Measurements from ENCODE around the gene CASZ1.

CASZ1 gene

DNA sequence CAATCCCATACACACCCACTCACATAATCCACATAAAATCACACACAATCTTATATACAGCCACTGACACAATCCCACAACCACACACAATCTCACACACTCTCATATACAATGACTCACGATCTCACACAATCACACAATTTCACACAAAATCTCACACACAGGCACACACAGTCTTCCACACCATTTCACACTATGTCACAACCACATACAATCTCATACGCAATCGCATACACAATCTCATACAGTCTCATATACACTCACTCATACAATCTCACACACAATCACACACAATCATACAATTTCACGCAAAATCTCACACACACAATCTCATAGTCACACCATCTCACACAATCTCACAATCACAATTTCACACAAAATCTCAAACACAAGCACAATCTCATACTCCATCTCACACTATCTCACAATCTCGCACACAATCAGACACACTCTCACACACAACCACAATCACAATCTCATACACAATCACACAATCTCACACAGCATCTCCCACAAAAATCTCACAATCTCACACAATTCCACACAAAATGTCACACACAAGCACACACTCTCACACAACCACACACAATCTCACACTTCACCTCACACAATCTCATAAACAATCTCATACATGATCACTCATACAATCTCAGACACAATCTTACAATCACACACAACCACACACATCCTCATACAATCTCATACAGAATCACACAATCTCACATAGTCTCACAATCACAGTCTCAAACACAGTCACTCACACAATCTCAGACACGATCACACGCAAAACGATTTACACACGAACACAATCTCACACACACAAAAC is 18.5 kb downstream of the CASZ1 start:
- no peak for DNase-seq (ENCODE audit: low read depth, low spot score)
- H3K27ac ChIP-seq, result peak overlapping the region; percentile 78

DNA sequence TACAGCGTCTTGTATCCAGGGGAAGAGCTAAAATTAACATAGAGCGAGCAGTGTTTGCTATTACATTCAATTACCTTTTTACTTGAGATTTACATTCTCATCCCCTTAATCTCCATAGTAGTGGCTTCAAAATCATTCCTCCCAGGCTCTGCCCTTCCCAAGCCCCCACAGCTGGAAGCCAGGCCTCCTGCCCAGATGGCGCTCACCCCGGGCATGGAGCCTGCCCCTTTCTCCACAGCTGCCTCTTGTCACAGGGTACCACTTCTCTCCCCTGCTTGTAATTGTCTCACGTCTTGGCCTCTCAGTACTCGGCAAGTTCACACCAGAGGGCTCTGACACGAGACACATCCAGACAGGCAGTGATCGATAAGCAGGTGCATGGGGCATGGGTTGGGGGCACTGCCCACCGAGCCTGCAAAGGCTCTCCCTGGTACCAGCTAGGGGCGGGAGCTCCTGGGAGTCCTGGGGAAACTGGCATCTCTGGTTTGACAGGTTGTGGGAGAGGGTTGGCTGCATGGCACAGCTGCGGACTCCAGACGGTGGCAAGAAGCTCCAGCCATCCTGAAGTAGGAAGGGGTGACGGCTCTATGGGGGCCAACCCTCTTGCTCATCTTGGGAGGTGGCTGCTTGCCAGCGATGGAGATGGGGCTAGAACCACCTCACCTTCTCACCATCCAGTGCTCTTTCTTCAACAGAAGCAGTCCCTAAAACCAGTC is 20.1 kb downstream of the CASZ1 start:
- H3K27ac ChIP-seq, result no peak overlapping the region
- DNase-seq (ENCODE audit: low read depth, low spot score), result no peak

DNA sequence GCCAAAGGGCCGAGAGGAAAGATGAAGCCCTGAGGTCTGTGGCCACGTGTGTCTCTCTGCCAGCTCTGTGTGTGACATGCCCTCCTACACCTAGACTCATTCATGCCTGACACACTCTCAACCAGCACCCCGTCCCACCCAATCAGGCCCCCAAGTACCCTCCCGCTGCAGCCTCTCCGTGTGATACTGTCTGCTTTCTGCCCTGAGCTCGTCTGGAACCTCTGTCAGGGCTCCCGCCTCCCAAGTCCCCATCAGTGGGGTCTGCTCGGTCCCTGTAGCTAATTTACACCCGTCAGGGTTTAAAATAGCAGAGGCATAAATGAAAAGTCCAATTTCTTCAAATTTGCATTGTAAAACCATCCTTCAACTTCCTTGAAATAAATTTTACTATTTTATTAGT is 20.7 kb downstream of the CASZ1 start:
- no peak overlapping the region for H3K27ac ChIP-seq
- no peak for DNase-seq (ENCODE audit: low read depth, low spot score)

DNA sequence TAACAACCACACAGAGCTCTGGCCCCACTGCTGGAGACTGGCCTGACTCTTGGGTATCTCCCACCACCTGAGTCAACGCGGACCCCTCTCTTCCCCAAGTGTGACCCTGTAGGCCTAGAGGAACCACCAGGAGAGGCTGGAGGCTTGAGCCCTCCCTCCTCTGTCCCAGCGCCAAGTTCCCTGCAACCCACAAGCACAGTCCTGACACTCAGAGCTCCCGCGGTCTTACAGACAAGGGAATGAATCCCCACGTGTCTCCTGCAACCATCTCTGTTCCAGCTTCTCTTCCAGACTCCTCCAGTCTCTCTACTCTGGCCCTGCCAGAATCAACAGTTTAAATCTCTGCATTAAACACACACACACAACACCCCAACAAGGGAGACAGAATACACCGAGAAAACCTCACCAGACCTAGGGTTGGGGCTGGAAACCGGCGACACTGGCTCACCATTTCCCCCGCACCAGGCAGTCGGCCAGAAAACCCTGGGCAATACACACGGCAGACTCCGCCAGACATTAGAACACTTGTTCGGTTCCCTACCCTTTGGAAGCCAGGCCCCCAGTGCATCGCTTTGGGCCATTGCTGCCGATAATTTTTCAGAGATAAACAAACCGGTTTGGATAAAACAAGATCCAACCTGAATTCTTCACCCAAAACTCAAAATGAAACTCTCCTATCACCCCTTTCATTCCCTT is 21.7 kb downstream of the CASZ1 start:
- no peak overlapping the region for H3K27ac ChIP-seq
- DNase-seq (ENCODE audit: low read depth, low spot score), result no peak

DNA sequence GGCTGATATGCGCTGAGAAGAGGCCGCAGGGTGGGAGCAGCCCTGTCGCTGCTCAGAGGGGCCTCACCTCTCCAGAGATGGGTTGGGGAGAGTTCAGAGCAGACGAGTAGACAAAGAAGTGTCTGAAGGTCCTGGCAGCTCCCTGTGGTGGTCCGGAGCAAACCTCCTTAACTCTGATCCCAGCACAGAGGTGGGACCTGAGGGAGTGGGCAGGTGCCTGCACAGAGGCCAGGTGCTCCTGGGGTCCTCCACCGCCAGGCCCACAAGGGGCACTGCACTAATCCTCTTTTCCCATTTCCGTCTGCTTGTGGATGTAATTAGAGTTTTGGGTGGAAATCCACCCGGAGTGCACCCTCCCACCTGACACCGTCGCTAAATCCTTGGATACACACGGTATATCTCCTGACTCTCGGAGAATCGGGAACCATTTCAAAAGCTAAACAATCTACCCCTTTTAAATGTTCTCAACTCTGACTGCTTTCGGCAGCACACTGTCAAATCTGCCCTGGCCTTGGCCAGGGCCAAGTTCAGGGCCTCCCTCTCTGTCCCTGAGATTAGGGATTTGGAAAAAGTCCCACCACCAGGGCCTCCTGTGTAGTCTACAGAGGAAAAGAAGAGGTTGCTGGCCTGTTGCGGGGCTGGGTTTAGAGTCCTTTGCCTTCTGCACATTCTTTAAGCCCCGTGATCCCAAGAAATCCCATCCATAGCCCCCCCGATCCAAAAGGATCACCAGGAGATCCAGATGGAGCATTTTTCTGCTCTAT is 22.4 kb downstream of the CASZ1 start:
- H3K27ac ChIP-seq, result no peak overlapping the region
- no peak for DNase-seq (ENCODE audit: low read depth, low spot score)

DNA sequence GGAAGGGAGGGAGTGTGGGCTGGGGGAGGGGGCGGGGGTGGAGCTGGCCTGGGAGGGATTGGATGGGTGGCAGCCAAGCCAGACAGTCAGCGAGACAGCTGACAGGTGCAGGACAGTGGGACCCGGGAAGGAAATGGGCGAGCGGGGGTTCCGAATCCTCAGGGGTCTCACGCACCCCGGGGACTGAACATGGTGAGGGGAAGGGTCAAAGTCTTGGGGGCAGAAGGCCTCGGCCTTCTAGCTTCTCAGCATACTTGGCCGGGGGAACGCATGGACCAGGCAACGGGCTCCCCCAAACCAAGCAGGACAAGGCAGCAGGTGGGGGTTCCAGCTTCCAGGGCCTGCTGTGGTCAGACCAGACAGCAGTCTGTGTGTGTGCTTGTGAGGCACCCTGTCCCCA is 23.1 kb downstream of the CASZ1 start:
- no peak overlapping the region for H3K27ac ChIP-seq
- no peak for DNase-seq (ENCODE audit: low read depth, low spot score)

DNA sequence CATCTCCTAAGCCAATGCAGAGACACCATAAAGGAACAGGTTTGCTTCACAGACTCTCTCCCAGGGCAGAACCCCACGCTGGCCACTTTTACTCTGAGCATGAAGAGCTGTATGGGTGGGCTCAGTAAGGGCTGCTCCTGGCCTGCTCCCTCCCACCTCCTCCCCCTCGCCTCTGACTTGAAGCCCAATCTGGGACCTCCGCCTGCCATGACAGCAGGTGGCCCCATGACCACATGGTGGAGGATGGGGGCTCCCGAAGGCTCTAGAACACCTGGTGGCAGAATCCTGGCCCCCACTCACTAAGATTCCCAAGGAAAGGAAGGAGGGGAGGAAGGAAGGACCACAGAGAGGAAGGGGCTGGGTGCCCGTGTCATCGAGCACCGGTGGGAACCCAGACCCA is 23.7 kb downstream of the CASZ1 start:
- no peak overlapping the region for H3K27ac ChIP-seq
- no peak for DNase-seq (ENCODE audit: low read depth, low spot score)

DNA sequence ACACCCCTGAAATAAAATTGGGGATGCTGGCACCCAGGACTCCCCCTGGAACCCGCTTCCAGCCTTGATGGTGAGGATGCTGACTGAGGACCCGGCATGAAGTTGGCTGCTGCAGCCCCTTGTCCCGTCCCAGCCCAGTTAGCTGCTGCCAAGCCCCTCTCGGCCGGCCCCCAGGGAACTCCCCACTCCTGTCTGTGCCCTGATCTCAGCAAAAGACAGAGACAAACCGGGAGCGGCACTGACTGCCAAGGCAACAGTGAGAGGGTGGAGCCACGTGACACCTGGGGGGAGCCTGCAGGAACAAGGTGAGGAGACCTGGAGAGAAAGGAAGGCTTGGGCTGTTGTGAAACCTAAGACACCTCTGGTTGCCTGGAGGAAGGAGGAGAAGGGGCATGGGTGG is 24.7 kb downstream of the CASZ1 start:
- H3K27ac ChIP-seq, result no peak overlapping the region
- DNase-seq (ENCODE audit: low read depth, low spot score), result no peak

DNA sequence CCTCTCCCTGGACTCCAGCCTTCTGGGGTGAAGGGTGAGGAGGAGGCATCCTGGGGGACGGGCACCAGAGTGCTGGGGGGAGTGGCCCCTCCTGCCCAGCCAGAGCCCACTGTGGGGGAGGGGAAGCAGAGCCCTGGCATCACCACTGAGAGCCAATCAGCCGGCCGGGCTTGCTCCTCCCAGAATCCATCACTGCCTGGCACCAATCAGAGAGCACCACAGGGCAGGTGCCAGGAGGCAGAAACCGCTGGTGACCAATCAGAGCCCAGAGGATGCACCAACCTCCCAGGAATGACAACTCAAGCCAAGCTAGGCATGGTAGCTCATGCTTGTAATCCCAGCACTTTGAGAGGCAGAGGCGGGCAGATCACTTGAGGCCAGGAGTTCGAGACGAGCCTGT is 27.9 kb downstream of the CASZ1 start:
- DNase-seq (ENCODE audit: low read depth, low spot score), result no peak
- no peak overlapping the region for H3K27ac ChIP-seq

DNA sequence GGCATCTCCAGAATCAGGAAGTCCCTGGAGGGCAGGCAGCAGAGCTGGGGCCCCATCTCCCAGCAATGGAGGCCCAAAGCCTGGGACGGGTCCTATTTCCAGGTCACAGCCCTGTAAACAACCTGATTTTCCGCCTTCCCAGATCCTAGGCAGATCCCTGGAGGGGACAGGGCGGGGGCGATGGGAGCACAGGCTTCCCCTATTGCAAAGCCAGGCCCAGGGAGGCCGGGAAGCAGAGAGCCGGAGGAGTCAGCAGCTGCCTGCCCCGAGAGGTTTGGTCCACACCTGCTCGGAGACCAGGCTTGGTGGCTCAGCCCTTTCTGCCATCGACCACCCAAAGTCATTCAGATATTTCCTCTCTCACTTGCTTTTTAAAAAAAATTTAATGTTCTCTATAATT is 29.2 kb downstream of the CASZ1 start:
- no peak overlapping the region for H3K27ac ChIP-seq
- DNase-seq (ENCODE audit: low read depth, low spot score), result no peak

DNA sequence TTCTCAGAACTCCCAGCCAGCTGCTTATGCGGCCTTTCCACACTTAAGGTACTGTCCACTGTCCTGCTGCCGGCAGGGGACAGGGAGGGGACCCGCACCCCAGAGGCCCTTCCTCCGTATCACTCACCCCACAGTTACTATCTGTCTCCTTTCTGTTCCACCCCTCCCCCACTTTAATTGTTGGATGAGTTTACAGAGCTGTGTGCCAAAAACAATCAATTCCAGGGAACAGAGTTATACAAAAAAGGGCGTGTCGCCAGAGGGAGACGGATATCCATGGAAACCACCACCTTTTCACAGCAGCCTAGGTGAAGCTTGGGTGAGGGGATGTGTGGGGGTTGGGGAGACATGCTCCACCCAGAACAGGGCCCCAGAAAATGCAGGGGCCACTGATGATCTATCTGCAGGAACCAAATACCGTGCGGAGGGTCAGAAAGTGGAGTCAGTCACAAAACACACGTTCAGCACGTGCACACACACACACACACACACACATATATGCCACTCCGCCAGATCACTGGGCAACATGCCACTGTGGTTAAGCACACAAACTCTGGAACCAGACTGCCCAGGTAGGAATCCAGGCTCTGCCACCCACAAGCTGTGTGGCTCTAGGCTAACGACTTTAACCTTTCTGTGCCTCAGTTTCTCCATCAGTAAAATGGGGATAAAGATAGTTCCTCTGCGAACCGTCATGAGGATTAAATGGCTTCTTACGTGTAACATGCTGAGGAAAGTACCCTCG is 30.5 kb downstream of the CASZ1 start:
- DNase-seq (ENCODE audit: low read depth, low spot score), result peak; percentile 53
- peak overlapping the region; percentile 28 for H3K27ac ChIP-seq

DNA sequence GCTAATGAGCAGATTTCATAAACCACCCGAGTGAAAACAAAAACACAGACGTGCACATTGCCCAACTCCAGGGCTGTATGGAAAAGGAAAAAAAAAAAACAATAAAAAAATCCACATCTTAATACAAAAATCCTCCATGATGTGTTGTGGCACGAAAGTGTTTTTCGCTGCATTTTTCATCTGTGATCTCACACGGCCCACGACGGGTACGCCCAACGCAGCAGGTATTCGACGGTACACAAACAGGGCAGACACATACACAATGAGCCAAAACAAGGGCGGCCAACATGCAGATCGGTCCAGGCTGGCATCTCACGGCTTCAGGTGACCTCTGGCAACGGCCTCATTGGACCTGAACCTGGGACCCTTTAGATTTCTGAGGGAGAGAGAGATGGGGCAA is 31.1 kb downstream of the CASZ1 start:
- peak overlapping the region; percentile 28 for H3K27ac ChIP-seq

DNA sequence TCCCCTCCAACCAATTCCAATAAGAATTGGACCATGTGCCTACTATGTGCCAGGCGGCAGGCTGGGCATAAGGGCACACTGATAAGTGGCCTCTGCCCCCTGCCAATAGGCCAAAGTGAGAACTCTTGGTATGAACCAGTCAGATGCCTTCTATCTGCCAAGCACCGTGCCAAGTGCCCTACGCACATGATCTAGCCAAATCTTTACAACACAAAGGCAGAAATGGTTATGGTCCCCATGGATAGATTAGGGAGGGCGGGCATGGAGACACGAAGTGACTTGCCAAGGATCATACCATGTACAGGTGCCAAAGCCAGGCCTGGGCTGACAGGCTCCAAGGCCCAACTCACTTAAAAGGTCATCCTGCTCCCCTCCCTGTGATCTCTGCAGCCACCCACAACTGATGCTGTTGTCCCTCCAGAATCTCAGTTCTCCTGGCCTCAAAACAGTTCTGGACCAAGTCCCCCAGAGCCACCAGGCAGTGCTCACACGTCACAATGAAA is 32.1 kb downstream of the CASZ1 start:
- no peak for DNase-seq (ENCODE audit: low read depth, low spot score)
- H3K27ac ChIP-seq, result no peak overlapping the region

More for the DNA sequence above, 31.1 kb downstream of the CASZ1 start:
- no peak for DNase-seq (ENCODE audit: low read depth, low spot score)

DNA sequence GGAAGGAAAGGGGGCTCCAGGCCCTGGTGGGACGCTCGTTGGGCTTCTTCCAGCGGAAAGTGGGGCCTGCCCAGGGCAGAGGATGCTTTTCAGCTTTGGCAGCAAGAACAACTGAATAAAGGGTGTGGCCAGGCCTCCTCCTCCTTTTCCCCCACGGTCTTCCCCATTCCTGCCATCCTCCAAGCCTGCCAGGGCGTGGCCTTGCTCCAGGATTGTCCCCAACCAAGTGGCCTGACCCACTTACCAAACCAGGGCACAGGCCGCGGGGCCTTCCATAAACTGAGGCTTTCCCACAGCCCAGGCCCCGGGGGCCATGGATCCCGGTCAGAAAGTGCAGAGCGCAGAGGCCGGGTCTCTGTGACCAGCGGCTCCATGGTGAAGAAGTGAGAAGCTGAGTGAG is 33.6 kb downstream of the CASZ1 start:
- DNase-seq (ENCODE audit: low read depth, low spot score), result no peak
- no peak overlapping the region for H3K27ac ChIP-seq

DNA sequence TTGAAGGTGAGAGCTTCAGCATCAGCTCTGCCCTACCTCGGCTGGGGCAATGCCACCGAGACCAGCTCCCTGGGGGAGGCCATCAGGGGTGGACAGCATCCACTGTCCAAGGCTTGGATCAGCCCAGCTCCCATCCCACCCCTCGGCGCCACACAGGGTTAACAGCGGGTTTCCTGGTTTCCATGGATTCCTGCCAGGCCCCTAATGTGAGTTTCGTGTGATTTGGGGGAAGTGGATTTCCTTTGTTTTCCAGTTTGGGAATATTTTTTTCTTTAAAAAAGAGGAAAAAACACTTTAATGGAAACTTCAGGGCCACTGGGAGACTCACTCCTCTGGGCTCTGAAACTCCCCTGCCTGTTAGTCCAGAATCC is 34.3 kb downstream of the CASZ1 start:
- DNase-seq (ENCODE audit: low read depth, low spot score), result no peak
- H3K27ac ChIP-seq, result no peak overlapping the region

DNA sequence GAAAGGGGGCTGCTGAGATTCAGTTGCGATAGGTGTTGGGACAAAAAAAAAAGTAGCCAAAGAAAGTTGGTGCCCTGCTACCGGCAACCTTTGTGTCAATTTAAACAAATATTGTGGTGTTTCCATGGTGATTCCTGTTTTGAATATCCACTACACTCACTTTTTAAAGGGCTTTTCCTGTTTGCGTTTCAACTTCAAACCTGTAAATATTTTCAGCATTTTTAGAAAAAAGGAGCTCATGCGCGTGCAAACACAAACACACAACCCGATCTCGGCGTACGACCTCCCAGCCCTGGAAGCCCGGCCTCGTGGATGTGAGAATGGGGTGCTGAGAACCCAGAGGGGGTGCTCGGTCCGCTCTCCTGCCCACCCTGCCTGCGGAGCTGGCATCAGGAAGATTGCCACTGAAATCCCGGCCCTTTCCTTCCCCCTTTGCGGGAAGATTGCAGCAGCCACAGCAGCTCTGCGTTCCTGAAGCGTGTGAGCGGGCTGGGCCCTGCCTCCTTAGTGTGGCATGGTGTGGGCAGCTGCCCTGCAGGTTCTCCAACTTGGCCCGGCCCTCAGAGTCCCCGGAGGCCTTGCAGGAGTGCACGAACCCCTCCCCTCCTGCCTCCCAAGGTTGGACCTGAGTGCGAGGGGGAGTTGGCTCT is 34.8 kb downstream of the CASZ1 start:
- DNase-seq (ENCODE audit: low read depth, low spot score), result no peak
- no peak overlapping the region for H3K27ac ChIP-seq

DNA sequence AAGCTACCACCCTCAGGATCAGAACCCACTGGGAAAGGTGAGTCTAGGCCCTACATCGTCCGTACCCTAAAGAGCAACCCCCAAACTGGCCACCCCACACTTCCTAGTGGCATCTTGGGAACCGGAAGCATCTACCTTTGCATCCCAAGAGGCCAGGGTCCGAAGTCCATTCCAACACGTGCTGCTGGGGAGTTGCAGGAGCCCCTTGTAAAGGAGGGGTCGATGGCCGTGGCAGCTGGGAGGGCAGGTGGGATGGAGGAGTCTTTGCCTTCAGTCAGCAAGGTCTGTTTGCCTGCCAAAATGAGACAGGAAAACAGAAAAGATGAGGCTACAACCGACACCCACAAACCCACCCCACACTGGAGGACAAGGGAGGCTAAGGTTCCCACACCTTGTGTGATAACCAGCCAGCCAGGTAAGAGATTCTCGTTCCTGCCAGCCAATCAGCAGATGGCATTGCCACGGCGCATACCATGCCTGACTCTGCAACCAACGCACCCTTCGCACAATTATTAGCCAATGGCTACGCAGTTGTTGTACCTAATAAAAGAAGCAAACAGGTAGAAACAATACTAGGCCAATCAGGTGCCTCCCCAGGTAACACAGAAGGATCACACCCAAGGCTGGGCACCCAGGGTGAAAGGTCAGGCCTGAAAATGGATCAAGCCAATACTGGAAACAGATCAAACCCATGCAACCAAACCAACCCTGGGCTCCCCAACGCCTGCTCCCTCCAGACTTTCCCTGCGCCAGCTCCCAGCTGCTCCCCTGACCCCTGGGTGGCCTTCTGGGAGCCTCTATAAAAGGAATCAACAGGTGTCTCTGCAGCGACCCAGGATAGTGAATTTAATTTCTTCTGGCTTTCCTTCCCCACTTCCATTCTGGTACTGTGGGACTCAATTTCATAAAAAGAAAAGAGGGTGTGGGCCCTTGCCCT is 35.6 kb downstream of the CASZ1 start:
- DNase-seq (ENCODE audit: low read depth, low spot score), result no peak

More for the DNA sequence above, 35.6 kb downstream of the CASZ1 start:
- H3K27ac ChIP-seq, result no peak overlapping the region

Data from epithelial cell of prostate (primary cell).